Smooth muscle cell (in vitro differentiated cells): ENCODE data around the gene ADIG. TPM values are rescaled to one million over a fixed set of nuclear protein-coding genes. Genes with fewer than 3 reads are reported as not detected.
"Not testable (repeated sequence)": the region's sequence is repeated elsewhere in the genome, so short reads cannot be mapped to it uniquely, and the experiment has no call there.

Experiments
- DNase-seq: peaks from one replicate; lab custom pipeline; 2025; ENCODE audit not compliant: unreplicated experiment; lab: John Stamatoyannopoulos, UW
- H2AFZ ChIP-seq: fragments of 200-600 bp; sonication (generic); 2 replicates; pipeline ENCODE4 v1.6.0; 2016; ENCODE audit warnings: antibody characterized with exemption, low read depth, mild to moderate bottlenecking
- H3F3A ChIP-seq: fragments of 200-600 bp; sonication (generic); 2 replicates; pipeline ENCODE4 v1.6.0; 2017; ENCODE audit warnings: antibody characterized with exemption, low read depth
- H3K27ac ChIP-seq: fragments of 200-600 bp; sonication (generic); 2 replicates; pipeline ENCODE4 v1.5.1; 2016; ENCODE audit warnings: low read depth, mild to moderate bottlenecking
- H3K27me3 ChIP-seq: fragments of 200-600 bp; sonication (generic); 2 replicates; pipeline ENCODE4 v1.6.1; 2016; ENCODE audit warnings: low read depth, mild to moderate bottlenecking
- H3K36me3 ChIP-seq: fragments of 200-600 bp; sonication (generic); 2 replicates; pipeline ENCODE4 v1.5.1; 2016; ENCODE audit warnings: low read depth
- H3K4me1 ChIP-seq: fragments of 200-600 bp; sonication (generic); 2 replicates; pipeline ENCODE4 v1.5.1; 2016; ENCODE audit warnings: low read depth
- H3K4me2 ChIP-seq: fragments of 200-600 bp; sonication (generic); 2 replicates; pipeline ENCODE4 v1.6.0; 2016; ENCODE audit warnings: mild to moderate bottlenecking
- H3K4me3 ChIP-seq: fragments of 200-600 bp; sonication (generic); 2 replicates; pipeline ENCODE4 v1.5.1; 2016; ENCODE audit warnings: mild to moderate bottlenecking
- H3K79me2 ChIP-seq: fragments of 200-600 bp; sonication (generic); 2 replicates; pipeline ENCODE4 v1.6.0; 2016; ENCODE audit warnings: low read depth, mild to moderate bottlenecking
- H3K9ac ChIP-seq: fragments of 200-600 bp; sonication (generic); 2 replicates; pipeline ENCODE4 v1.6.0; 2016; ENCODE audit warnings: low read depth
- H3K9me3 ChIP-seq: fragments of 200-600 bp; sonication (generic); replicated peaks from 2 replicates; pipeline ENCODE4 v1.5.1; 2016; ENCODE audit warnings: low read depth
- H4K20me1 ChIP-seq: fragments of 200-600 bp; sonication (generic); 2 replicates; pipeline ENCODE4 v1.6.0; 2016; ENCODE audit warnings: low read depth
- WGBS: methylation state at CpG from one replicate; pipeline ENCODE4 v1.1.7; 2016; ENCODE audit warnings: low lambda C conversion rate; 5-methylcytosine and 5-hydroxymethylcytosine counted together
- polyA plus RNA-seq: library from polyadenylated mRNA; unstranded; fragments of >200 nt; fragmentation: Nextera tagmentation; extraction: Ambion mirVana; gene quantifications from 2 replicates; pipeline ENCODE4 v1.2.1, GENCODE V29; 2016
- total RNA-seq: library from RNA; depleted of rRNA; stranded (reverse); fragments of >200 nt; gene quantifications from 2 replicates; pipeline ENCODE4 v1.2.3, GENCODE V29; 2014
- TF ChIP-seq, protein P1 (sequence below): fragments of 200-600 bp; sonication (generic); IDR thresholded peaks from 2 replicates; pipeline ENCODE4 v1.5.1; 2017; ENCODE audit warnings: borderline replicate concordance, mild to moderate bottlenecking, antibody characterized with exemption; ENCODE audit not compliant: insufficient read depth, poor library complexity, severe bottlenecking

ADIG gene
- total and polyA plus RNA-seq, 2 experiments from 2014 or later: not detected

GRCh38 chr20:38590676-38591473 is 9.9 kb downstream of the ADIG start:
- no peak overlapping the region for H3K9ac ChIP-seq
- H3K4me3 ChIP-seq: no peak overlapping the region
- H2AFZ ChIP-seq: no peak overlapping the region
- no peaks in the 10 kb centered on the region for H3K4me1 ChIP-seq
- no peak overlapping the region for H3K4me2 ChIP-seq
- WGBS: 90% methylated on average over 18 of the region's 18 CpGs
- no peaks in the 10 kb centered on the region for H3K36me3 ChIP-seq
- H3K79me2 ChIP-seq: no peaks in the 10 kb centered on the region
- H3K27ac ChIP-seq: no peak overlapping the region
- no peaks in the 10 kb centered on the region for H3K9me3 ChIP-seq
- H4K20me1 ChIP-seq: no peaks in the 10 kb centered on the region
- TF ChIP-seq, protein P1, sequence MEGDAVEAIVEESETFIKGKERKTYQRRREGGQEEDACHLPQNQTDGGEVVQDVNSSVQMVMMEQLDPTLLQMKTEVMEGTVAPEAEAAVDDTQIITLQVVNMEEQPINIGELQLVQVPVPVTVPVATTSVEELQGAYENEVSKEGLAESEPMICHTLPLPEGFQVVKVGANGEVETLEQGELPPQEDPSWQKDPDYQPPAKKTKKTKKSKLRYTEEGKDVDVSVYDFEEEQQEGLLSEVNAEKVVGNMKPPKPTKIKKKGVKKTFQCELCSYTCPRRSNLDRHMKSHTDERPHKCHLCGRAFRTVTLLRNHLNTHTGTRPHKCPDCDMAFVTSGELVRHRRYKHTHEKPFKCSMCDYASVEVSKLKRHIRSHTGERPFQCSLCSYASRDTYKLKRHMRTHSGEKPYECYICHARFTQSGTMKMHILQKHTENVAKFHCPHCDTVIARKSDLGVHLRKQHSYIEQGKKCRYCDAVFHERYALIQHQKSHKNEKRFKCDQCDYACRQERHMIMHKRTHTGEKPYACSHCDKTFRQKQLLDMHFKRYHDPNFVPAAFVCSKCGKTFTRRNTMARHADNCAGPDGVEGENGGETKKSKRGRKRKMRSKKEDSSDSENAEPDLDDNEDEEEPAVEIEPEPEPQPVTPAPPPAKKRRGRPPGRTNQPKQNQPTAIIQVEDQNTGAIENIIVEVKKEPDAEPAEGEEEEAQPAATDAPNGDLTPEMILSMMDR: no peak
- DNase-seq: no peak
- no peaks in the 10 kb centered on the region for H3K27me3 ChIP-seq
- no peaks in the 10 kb centered on the region for H3F3A ChIP-seq

GRCh38 chr20:38591474-38592410 is 10.7 kb downstream of the ADIG start:
- no peak overlapping the region for H3K9ac ChIP-seq
- no peaks in the 10 kb centered on the region for H4K20me1 ChIP-seq
- no peaks in the 10 kb centered on the region for H3K27me3 ChIP-seq
- no peaks in the 10 kb centered on the region for H3K4me1 ChIP-seq
- H3K4me3 ChIP-seq: no peak overlapping the region
- DNase-seq: no peak
- no peaks in the 10 kb centered on the region for H3F3A ChIP-seq
- no peak overlapping the region for H3K4me2 ChIP-seq
- H2AFZ ChIP-seq: no peak overlapping the region
- WGBS: 86% methylated on average over 21 of the region's 21 CpGs
- no peaks in the 10 kb centered on the region for H3K79me2 ChIP-seq
- TF ChIP-seq, protein P1: no peak
- no peaks in the 10 kb centered on the region for H3K36me3 ChIP-seq
- no peak overlapping the region for H3K27ac ChIP-seq
- no peaks in the 10 kb centered on the region for H3K9me3 ChIP-seq

GRCh38 chr20:38592411-38592790 is 11.4 kb downstream of the ADIG start:
- not testable (repeated sequence) for H3K36me3 ChIP-seq, DNase-seq, H2AFZ ChIP-seq, H3K27ac ChIP-seq, H3K27me3 ChIP-seq, H3F3A ChIP-seq, H3K4me1 ChIP-seq, H3K79me2 ChIP-seq, H3K4me3 ChIP-seq, H3K9ac ChIP-seq, H3K9me3 ChIP-seq, H4K20me1 ChIP-seq, H3K4me2 ChIP-seq
- 54% methylated on average over 3 of the region's 3 CpGs for WGBS

DNA sequence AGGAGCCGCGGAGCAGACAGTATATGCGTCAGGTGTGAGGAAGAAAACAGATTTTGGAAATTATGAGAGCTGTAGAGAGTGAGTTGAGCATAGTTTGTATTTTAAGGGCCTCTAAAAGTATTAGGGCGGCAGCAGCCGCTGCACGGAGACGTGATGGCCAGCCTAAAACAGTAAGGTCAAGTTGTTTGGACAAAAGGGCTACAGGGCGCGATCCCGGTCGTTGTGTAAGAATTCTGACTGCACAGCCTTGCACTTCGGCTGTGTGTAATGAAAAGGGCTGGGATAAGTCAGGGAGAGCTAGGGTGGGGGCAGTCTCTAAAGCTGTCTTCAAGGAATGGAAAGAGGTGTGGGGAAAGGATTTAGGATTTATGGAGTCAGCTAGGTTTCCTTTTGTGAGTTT is 13.3 kb downstream of the ADIG start:
- H3K4me2 ChIP-seq, H3K27me3 ChIP-seq, H3K9me3 ChIP-seq, H3K79me2 ChIP-seq, H3K9ac ChIP-seq, H2AFZ ChIP-seq, DNase-seq, H3K36me3 ChIP-seq, H3K27ac ChIP-seq, H3F3A ChIP-seq, H4K20me1 ChIP-seq, H3K4me3 ChIP-seq, H3K4me1 ChIP-seq: not testable (repeated sequence)
- 92% methylated on average over 12 of the region's 12 CpGs for WGBS

DNA sequence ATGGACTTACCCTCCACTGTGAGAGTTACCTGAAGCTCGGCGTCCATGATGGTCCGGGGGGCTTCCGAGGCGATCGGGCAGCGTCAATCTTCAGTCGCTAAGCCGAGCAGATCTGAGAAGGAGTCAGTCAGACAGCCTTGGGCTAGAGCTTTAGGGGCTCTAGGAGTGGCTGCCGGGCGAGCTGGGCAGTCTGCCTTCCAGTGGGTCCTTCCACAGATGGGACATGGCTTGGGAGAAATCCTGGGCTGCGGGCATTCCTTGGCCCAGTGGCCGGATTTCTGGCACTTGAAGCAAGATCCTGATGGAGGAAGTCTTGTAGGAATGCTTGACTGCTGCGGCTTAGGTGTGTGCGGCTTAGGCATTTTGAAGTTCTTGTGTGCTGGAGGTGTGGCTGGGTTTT is 14.9 kb downstream of the ADIG start:
- H3K27me3 ChIP-seq, H3K27ac ChIP-seq, H3F3A ChIP-seq, H3K9ac ChIP-seq, H3K4me2 ChIP-seq, H4K20me1 ChIP-seq, H3K36me3 ChIP-seq, H3K79me2 ChIP-seq, H3K4me1 ChIP-seq, H2AFZ ChIP-seq, H3K9me3 ChIP-seq, H3K4me3 ChIP-seq, DNase-seq: not testable (repeated sequence)
- WGBS: 95% methylated on average over 15 of the region's 15 CpGs
